Memory B cell (primary cell): ENCODE results near the gene EBPL.

ENCODE experiments used
- ATAC-seq: fragments of 150-1000 bp; cut with Tn5 transposase; 2 replicates; pipeline ENCODE4 v1.10.0; 2021; ENCODE audit warnings: low read depth, mild to moderate bottlenecking, moderate library complexity
- DNase-seq, 2 donors: peaks; one replicate each; pipeline ENCODE4 v3.0.0; 2022; ENCODE audit warnings: low spot score in 2 of 2
- H3K27ac Mint-ChIP-seq: one replicate; pipeline ENCODE4 v1.8.0; 2022; ENCODE audit warnings: mild to moderate bottlenecking, moderate library complexity, mixed read lengths
- H3K27me3 Mint-ChIP-seq: one replicate; pipeline ENCODE4 v1.8.0; 2022; ENCODE audit warnings: mixed read lengths
- H3K36me3 Mint-ChIP-seq: one replicate; pipeline ENCODE4 v1.8.0; 2022; ENCODE audit warnings: mild to moderate bottlenecking, mixed read lengths
- H3K4me1 Mint-ChIP-seq: one replicate; pipeline ENCODE4 v1.8.0; 2022; ENCODE audit warnings: mixed read lengths
- H3K4me3 Mint-ChIP-seq: one replicate; pipeline ENCODE4 v1.8.0; 2022; ENCODE audit warnings: mild to moderate bottlenecking, moderate library complexity, mixed read lengths
- H3K9me3 Mint-ChIP-seq: one replicate; pipeline ENCODE4 v1.8.0; 2022; ENCODE audit warnings: mixed read lengths

Gene EBPL

DNA sequence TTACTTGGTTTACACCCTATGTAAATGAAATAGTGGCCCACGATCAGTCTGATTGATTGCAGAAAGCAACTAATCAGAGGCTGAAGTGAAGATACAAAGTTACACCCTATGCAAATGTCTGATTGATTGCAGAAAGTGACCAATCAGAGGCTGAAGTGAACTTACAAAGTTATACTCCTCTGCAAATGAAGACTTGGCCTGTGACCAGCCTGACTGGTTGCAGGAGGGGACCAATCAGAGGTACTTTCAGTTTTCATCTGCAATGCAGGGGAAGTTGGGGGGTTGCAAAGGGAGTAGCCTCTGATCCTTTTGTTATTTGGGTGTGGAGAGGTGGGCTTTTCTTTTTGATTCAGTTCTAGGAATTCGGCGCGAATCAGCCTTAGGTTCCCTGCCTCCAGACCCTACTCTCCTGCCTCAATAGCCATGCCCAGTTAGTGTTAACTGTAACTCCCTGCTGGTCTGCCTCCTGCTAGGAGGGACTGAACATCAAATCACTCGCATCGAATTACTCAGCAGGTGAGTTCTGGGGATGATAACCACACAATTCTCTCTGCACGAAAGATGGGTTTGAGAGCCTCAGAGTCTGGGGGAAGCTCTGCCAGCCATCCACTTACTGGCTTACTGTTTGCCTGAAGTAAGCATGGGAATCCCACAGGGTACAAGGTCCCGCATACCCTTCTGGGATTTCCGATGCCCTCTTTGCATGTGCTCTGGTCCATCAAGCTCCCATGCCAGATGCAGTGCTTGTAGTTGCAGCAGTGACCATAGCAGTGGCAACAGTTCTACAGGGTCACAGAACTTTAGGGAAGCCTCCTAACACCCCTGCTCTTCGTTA, 55.5 kb downstream of the EBPL start:
- ATAC-seq (peak; percentile 70), DNase-seq (no peak)
- Mint-ChIP-seq H3K27ac (peak overlapping the region; percentile 23), H3K36me3 (peaks cover 20% of the 10 kb centered on the region), H3K4me1 (peaks cover 18% of the 10 kb centered on the region), H3K27me3 (no peaks in the 10 kb centered on the region), H3K9me3 (no peaks in the 10 kb centered on the region), H3K4me3 (peak overlapping the region; percentile 64)

DNA sequence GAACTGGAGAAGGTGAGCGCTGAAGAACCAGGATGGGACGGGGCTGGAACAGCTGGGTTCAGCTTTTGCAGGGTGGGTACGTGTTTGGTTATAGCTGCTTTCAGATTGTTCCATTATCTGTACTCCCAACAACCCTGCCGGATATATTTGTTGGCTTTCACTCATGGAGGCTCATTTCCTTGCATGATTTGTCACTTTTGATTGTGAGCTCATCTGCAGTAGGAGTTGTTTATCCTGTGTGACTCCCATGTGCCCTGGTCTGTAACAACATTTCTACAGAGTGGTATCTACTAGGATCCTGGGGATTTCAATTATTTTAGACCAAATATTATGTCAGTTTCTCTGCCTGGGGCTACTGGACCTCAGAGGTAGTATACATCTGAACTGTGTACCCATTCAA, 57.6 kb downstream of the EBPL start:
- ATAC-seq, result no peak
- no peak overlapping the region for H3K4me3 Mint-ChIP-seq
- peaks cover 20% of the 10 kb centered on the region for H3K36me3 Mint-ChIP-seq
- peak overlapping the region; percentile 12 for H3K27ac Mint-ChIP-seq
- no peaks in the 10 kb centered on the region for H3K27me3 Mint-ChIP-seq
- no peak for DNase-seq
- H3K4me1 Mint-ChIP-seq, result peaks cover 23% of the 10 kb centered on the region
- H3K9me3 Mint-ChIP-seq, result no peaks in the 10 kb centered on the region

DNA sequence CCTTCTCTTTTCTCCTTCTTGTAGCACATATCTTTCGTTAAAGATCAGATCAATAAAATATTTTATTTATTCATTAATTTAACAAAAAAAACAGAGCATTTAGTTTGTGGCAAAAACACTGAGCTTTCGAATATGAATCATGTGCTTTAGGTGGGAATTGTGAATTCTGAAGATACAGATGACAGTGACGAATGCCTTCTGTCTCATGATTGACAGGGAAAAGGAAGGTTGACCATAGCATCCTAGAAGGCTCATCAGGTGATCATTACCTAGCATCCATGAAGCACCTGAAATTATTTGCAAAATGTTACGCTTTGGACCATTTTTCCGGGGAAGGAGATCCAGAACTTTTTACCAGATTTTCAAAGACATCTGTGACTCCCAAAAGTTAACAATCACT, 59.1 kb downstream of the EBPL start:
- Mint-ChIP-seq H3K36me3 (peaks cover 18% of the 10 kb centered on the region), H3K9me3 (no peaks in the 10 kb centered on the region), H3K27ac (no peak overlapping the region), H3K4me1 (peaks cover 27% of the 10 kb centered on the region), H3K4me3 (no peak overlapping the region), H3K27me3 (no peaks in the 10 kb centered on the region)
- ATAC-seq, result no peak
- no peak for DNase-seq

DNA sequence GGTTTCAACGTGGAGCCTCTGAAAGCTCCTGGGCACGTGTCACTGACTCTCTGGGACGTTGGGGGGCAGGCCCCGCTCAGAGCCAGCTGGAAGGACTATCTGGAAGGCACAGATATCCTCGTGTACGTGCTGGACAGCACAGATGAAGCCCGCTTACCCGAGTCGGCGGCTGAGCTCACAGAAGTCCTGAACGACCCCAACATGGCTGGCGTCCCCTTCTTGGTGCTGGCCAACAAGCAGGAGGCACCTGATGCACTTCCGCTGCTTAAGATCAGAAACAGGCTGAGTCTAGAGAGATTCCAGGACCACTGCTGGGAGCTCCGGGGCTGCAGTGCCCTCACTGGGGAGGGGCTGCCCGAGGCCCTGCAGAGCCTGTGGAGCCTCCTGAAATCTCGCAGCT, 60.7 kb downstream of the EBPL start:
- ATAC-seq, result no peak
- Mint-ChIP-seq H3K36me3 (peaks cover 10% of the 10 kb centered on the region), H3K4me1 (peaks cover 24% of the 10 kb centered on the region), H3K9me3 (no peaks in the 10 kb centered on the region), H3K27ac (no peak overlapping the region), H3K27me3 (no peaks in the 10 kb centered on the region), H3K4me3 (no peak overlapping the region)
- DNase-seq, result no peak

DNA sequence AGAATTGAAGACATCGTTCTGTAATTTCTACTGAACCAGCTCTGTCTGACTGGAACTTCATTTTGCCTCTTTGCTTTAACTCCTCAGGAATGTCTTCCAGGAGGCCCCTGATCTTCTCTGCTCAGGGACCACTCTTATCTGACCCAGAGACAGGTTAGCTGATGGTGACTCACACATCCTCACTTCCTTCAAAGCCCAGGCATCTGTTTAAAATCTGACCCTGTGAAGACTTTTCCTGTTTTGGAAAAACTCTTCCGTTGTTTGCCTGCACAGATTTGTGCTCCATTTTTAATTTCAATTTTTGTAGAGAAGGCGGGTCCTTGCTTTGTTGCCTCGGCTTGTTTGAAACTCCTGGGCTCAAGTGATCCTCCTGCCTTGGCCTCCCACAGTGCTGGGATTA, 61.3 kb downstream of the EBPL start:
- no peak overlapping the region for H3K27ac Mint-ChIP-seq
- no peak for ATAC-seq
- no peak for DNase-seq
- H3K4me1 Mint-ChIP-seq, result peaks cover 19% of the 10 kb centered on the region
- H3K27me3 Mint-ChIP-seq, result no peaks in the 10 kb centered on the region
- H3K9me3 Mint-ChIP-seq, result no peaks in the 10 kb centered on the region
- H3K36me3 Mint-ChIP-seq, result peaks cover 10% of the 10 kb centered on the region
- H3K4me3 Mint-ChIP-seq, result no peak overlapping the region

DNA sequence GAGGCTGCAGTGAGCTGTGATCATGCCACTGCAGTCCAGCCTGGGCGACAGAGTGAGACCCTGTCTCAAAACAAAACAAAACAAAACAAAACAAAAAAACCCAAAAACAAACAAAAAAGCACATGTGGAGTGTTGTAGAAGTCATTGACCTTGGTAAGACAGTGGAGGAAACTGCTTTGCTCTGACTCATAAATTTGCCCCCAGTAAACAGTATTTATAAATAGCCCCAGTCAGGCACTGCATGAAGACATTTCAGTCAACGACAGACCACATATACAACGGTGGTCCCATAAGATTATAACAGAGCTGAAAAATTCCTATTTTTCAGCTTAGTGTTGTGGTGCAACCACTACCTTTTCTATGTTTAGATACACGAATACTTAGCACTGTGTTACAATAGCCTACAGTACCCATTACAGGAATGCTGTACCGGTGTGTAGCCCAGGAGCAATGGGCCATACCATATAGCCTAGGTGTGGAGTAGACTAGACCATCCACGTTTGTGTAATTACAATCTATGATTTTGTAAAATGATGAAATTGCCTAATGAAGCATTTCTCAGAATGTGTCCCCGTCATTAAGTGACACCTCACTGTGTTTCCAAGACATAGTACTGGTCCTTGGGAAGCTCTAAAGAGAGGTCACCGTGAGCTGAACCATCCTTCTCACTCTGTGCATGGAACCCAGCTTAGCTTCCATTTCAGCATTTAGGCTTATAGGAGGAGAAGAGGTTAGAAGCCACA, 61.9 kb downstream of the EBPL start:
- Mint-ChIP-seq H3K36me3 (peaks cover 10% of the 10 kb centered on the region), H3K4me1 (peaks cover 16% of the 10 kb centered on the region), H3K9me3 (no peaks in the 10 kb centered on the region), H3K27ac (peak overlapping the region; percentile 92), H3K27me3 (no peaks in the 10 kb centered on the region), H3K4me3 (peak overlapping the region; percentile 97)
- ATAC-seq (no peak), DNase-seq (no peak)

DNA sequence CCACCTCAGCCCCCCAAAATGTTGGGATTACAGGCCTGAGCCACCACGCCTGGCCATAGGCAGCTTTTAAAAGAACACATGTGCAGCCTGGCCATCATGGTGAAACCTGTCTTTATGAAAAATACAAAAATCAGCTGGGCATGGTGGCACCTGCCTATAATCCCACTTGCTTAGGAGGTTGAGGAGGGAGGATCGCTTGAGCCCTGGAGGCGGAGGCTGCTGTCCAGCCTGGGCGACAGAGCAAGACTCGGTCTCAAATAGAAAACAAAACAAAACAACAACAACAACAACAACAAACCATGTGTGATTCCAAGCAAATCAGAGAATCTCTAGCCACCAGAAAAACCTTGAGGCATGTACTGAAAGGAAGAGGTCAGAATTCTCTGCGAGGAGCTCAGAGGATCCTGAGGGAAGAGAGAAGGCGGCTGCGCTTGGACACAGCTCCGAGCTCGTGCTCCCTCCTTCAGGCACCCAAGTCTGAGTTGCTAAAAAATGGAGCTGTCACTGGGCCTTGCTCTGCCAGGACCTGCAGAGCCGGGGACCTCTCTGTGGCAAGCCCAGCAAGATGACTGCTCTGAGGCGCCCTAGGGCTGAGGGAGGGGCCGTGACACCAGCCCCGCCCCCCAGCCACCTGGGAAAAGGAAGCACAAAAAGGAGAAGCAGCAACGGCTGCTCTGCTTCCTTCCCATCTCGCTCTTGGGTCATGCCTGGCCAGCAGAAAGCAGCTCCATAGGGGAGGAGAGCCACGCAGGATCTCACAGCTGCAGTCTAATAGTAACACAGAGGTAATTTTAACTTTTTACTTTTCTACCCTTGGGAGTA, 63.2 kb downstream of the EBPL start, which contains the start of gene ARL11:
ARL11 (plus strand) TSS at position 677 of the 822 bp plus-strand sequence. CDS start 1,941 bp downstream, outside the sequence.
- Mint-ChIP-seq H3K36me3 (peaks cover 5% of the 10 kb centered on the region), H3K9me3 (no peaks in the 10 kb centered on the region), H3K4me3 (peak within 1 kb of the TSS; percentile 97), H3K4me1 (peaks cover 11% of the 10 kb centered on the region), H3K27me3 (no peaks in the 10 kb centered on the region), H3K27ac (peak within 1 kb of the TSS; percentile 92)
- peak; percentile 73 to 76 for DNase-seq
- ATAC-seq, result peak; percentile 100

DNA sequence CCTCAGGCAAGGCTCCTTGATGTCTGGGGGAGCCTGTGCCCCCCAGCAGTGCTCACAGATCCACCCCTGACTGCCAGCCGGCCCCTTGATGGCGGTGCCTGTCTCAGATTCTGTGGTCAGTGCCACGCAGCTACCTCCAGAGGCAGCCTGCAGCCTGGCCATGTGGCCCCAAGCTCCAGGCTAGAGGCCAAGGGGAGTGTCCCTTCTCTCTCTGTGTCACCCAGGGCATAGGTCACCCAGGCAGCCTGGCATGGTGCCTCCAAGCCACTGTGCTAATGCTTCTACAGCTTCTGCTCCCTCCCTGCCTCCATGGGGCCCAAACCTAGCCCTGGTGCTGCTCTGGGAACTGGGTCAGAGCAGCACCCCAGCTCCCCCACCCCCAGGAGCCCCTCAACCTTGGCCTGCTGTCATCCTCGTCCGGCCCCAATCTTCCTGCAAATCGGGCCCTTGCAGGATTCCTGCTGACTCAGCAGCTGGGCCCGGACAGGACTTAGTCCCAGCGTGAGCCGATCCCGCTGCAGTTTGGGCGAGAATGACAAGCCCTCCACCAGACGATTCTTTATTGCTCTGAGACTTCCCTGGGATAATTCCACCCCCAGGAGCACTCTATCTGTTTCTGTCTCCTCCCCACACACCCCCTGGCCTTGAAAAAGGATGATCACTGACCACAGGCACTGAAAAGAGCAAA, 65.8 kb downstream of the EBPL start:
- ATAC-seq (no peak), DNase-seq (no peak)
- no peak overlapping the region for H3K4me3 Mint-ChIP-seq
- peaks cover 9% of the 10 kb centered on the region for H3K4me1 Mint-ChIP-seq
- H3K27ac Mint-ChIP-seq, result no peak overlapping the region
- no peaks in the 10 kb centered on the region for H3K9me3 Mint-ChIP-seq
- H3K27me3 Mint-ChIP-seq, result no peaks in the 10 kb centered on the region
- H3K36me3 Mint-ChIP-seq, result no peaks in the 10 kb centered on the region

DNA sequence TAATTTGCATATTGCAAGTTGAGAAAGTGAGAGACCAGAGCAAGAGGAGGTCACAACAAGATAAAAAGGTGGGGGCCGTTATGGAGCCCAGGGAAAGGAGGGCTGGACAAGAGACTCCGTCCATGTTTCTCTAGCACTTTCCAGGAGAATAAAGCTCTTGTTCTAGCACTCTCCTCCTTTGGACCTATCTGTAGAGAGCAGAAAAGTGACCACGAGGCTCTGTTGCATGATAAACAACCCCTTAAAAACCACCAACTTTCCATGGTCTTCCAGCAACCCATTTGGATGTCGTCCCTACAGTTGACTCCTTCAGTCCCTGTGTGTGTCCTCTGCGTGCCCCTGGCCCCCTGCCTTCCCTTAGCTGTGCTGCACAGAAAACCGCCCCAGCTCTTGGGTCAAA, 67.1 kb downstream of the EBPL start:
- Mint-ChIP-seq H3K27ac (no peak overlapping the region), H3K4me1 (peaks cover 11% of the 10 kb centered on the region), H3K36me3 (no peaks in the 10 kb centered on the region), H3K27me3 (no peaks in the 10 kb centered on the region), H3K4me3 (no peak overlapping the region), H3K9me3 (no peaks in the 10 kb centered on the region)
- DNase-seq (no peak), ATAC-seq (no peak)

DNA sequence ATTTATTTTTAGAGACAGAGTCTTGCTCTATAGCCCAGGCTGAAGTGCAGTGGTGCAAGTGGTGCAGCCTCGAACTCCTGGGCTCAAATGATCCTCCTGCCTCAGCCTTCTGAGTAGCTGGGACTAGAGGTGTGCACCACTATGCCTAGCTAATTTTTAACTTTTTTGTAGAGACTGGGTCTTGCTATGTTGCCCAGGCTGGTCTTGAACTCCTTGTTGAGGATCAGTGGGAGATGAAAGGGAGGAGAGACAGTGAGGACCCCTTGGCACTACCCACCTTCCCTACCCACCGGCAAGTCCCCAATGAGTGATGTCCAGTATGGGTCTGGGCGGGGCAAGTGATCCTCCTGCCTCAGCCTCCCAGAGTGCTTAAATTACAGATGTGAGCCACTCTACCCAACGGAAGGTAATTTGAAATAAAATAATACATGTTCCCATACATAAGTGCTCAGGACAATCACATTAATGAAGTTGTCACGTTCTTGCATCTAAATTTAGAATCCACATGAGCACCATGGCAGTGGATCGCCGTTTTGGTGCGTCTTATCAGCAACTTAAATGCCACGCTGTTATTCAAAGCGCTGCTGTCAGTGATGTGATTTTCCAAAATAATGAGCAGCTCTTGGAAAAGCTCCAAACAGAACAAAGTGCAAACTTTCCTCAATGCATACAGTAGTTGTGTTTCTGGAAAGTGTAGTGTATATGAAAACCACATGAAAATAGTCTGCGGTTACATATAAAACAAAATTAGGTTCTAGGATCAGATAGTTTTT, 68.9 kb downstream of the EBPL start:
- Mint-ChIP-seq H3K27me3 (peaks cover 2% of the 10 kb centered on the region), H3K4me3 (no peak overlapping the region), H3K27ac (no peak overlapping the region), H3K36me3 (no peaks in the 10 kb centered on the region), H3K4me1 (peaks cover 4% of the 10 kb centered on the region), H3K9me3 (no peaks in the 10 kb centered on the region)
- no peak for DNase-seq
- no peak for ATAC-seq

DNA sequence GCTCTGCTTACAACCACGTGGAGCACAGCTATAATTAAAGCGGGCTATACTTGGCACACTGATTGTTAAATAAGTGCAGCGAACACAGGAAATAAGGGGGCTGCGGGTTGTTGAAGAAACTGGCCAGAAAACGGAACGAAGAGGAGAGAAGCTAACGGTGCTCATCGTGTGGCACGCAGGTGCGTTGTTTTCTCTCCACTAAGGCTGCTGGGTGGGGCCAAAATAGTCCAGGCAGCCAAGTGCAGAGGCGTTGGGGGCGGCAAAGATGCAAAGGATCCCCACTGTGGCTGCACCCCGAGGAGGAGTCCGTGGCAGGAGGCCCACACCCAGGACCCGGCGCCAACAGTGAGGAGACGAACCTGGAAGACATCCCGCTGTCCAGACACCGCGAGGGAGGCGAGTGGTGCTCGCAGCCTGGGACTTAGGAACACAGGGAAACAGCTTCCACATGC, 71.1 kb downstream of the EBPL start:
- Mint-ChIP-seq H3K27ac (peak overlapping the region; percentile 58), H3K36me3 (no peaks in the 10 kb centered on the region), H3K27me3 (peaks cover 2% of the 10 kb centered on the region), H3K4me1 (peaks cover 4% of the 10 kb centered on the region), H3K4me3 (peak overlapping the region; percentile 73), H3K9me3 (no peaks in the 10 kb centered on the region)
- ATAC-seq (peak; percentile 73), DNase-seq (no peak)

DNA sequence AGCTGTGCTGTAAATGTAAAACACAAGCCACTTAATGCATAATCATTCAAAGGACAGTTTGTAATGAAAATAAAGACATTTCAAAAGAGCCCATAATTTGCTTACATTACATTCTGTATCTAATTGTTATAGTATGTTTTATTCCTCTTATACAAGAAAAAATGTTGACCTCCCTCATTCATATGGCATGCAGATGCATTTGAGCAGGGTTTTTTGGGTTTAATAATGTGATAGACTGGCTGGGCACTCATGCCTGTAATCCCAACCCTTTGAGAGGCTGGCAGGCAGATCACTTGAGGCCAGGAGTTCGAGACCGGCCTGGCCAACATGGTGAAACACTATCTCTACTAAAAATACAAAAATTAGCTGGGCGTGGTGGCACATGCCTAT, 74.6 kb downstream of the EBPL start:
- H3K4me3 Mint-ChIP-seq, result no peak overlapping the region
- H3K4me1 Mint-ChIP-seq, result peaks cover 4% of the 10 kb centered on the region
- H3K9me3 Mint-ChIP-seq, result no peaks in the 10 kb centered on the region
- H3K27me3 Mint-ChIP-seq, result peaks cover 4% of the 10 kb centered on the region
- DNase-seq, result no peak
- no peak overlapping the region for H3K27ac Mint-ChIP-seq
- H3K36me3 Mint-ChIP-seq, result peaks cover 2% of the 10 kb centered on the region
- ATAC-seq, result no peak
